ENCODE results near the gene DROSHA. TPM values are rescaled to one million over a fixed set of nuclear protein-coding genes. Genes with fewer than 3 reads are reported as not detected.

Gene DROSHA
- total RNA-seq, 2 experiments from 2014 or later: 84.3 to 94.4 TPM

GRCh38 chr5:31465291-31465690 lies 66.6 kb downstream of the DROSHA start:
- ChIA-PET CTCF (no interaction called here), POLR2A (no interaction called here)
- H3K36me3 Mint-ChIP-seq (ENCODE audit: low read depth): peaks cover 86% of the 10 kb centered on the region
- ATAC-seq (no peak), DNase-seq (no peak)
- peaks cover 23% of the 10 kb centered on the region for H3K9me3 Mint-ChIP-seq (ENCODE audit: low read depth)
- H3K27me3 Mint-ChIP-seq: no peaks in the 10 kb centered on the region
- H3K27ac Mint-ChIP-seq: no peak overlapping the region
- intact Hi-C loops (cut with DNase I, micrococcal nuclease): no loop called here
- no peak overlapping the region for H3K4me3 Mint-ChIP-seq
- no peaks in the 10 kb centered on the region for H3K4me1 Mint-ChIP-seq

DNA sequence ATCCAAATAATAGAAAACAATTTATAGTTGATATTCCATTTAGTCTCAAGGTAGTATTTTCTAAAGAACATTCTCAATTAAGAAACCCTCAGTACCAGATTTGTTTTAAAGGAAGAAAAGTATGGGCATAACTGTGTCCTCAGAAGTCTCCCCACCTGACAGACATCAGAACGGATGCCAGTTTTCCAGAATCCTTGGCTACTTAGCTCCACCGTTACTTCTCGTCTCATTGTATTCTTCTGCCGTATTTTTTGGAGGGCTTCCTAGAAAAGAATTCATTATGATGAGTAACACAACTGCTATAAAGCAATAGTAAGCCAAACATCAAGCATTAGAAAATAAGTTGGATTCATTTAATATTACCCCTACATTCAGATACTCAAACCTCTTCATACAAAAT lies 67.8 kb downstream of the DROSHA start:
- H3K4me1 Mint-ChIP-seq: no peaks in the 10 kb centered on the region

DNA sequence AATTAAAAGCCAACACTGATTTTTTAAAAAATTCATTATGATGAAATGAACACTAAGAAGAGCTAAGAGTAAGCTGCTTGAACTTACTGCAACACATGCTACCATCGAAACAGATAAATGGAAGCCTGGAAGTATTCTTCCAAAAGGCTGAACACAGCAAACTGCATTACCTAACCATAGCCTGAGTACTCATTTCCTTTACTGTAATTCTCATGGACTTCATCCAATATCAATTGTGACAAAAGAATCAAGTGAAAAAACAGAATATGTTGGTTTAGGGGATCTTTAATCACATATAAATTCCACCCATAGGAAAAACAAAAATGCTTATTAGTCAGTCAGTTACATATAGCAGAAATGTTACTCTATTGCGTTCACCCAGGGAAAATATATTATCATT lies 68.5 kb downstream of the DROSHA start:
- ChIA-PET POLR2A (no interaction called here), CTCF (interaction anchor here (1.0 kb wide), 1 partner anchor 33 kb away, joined by 3 read pairs; no protein-coding TSS in a partner anchor)
- Mint-ChIP-seq H3K27ac (no peak overlapping the region), H3K27me3 (no peaks in the 10 kb centered on the region), H3K9me3 (ENCODE audit: low read depth) (peaks cover 23% of the 10 kb centered on the region), H3K4me1 (no peaks in the 10 kb centered on the region), H3K36me3 (ENCODE audit: low read depth) (peaks cover 91% of the 10 kb centered on the region), H3K4me3 (no peak overlapping the region)
- no peak for DNase-seq
- intact Hi-C loops (cut with DNase I, micrococcal nuclease): no loop called here
- no peak for ATAC-seq

More for the DNA sequence above, 67.8 kb downstream of the DROSHA start:
- no peak overlapping the region for H3K4me3 Mint-ChIP-seq
- POLR2A ChIA-PET: no interaction called here
- H3K36me3 Mint-ChIP-seq (ENCODE audit: low read depth): peaks cover 92% of the 10 kb centered on the region
- intact Hi-C loops (cut with DNase I, micrococcal nuclease): no loop called here
- DNase-seq (no peak), ATAC-seq (no peak)
- no peaks in the 10 kb centered on the region for H3K27me3 Mint-ChIP-seq
- CTCF ChIA-PET: no interaction called here
- H3K27ac Mint-ChIP-seq: no peak overlapping the region
- peaks cover 23% of the 10 kb centered on the region for H3K9me3 Mint-ChIP-seq (ENCODE audit: low read depth)

- POLR2A ChIA-PET: no interaction called here
- peaks cover 31% of the 10 kb centered on the region for H3K9me3 Mint-ChIP-seq (ENCODE audit: low read depth)
- CTCF ChIA-PET: no interaction called here
- no peaks in the 10 kb centered on the region for H3K27me3 Mint-ChIP-seq
- ATAC-seq (no peak), DNase-seq (no peak)
- H3K4me3 Mint-ChIP-seq: no peak overlapping the region
- no peaks in the 10 kb centered on the region for H3K4me1 Mint-ChIP-seq
- H3K36me3 Mint-ChIP-seq (ENCODE audit: low read depth): peaks cover 86% of the 10 kb centered on the region
- intact Hi-C loops (cut with DNase I, micrococcal nuclease): no loop called here
- H3K27ac Mint-ChIP-seq: no peak overlapping the region
Observed at GRCh38 chr5:31459594-31459993, 72.3 kb downstream of the DROSHA start.

DNA sequence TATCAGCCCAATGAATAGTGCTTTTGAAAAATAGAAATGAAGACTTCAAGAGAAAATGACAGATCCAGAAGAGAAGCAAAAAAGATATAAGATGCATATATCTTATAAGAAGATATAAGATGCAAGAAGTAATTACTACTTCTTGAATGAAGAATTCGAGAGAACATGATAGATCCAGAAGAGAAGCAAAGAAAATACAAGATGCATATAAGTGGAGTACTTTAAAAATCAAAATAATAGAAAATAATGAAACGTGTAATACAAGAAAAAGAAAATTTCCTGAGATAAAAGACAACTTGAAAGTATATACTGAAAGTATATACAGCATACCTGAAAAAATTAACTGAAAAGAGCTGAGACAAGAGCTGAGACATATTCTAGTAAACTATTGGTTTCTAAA lies 76.7 kb downstream of the DROSHA start:
- Mint-ChIP-seq H3K27ac (no peak overlapping the region), H3K4me3 (no peak overlapping the region), H3K9me3 (ENCODE audit: low read depth) (peaks cover 15% of the 10 kb centered on the region), H3K4me1 (no peaks in the 10 kb centered on the region), H3K27me3 (no peaks in the 10 kb centered on the region), H3K36me3 (ENCODE audit: low read depth) (peaks cover 68% of the 10 kb centered on the region)
- POLR2A ChIA-PET: no interaction called here
- CTCF ChIA-PET: no interaction called here
- DNase-seq (no peak), ATAC-seq (no peak)
- intact Hi-C loops (cut with DNase I, micrococcal nuclease): no loop called here

GRCh38 chr5:31453522-31453921 lies 78.4 kb downstream of the DROSHA start:
- H3K9me3 Mint-ChIP-seq (ENCODE audit: low read depth): peaks cover 15% of the 10 kb centered on the region
- ChIA-PET POLR2A (no interaction called here), CTCF (interaction anchor here (0.5 to 0.7 kb wide), 2 partner anchors 41 to 276 kb away, joined by 3 read pairs; no protein-coding TSS in a partner anchor)
- DNase-seq: no peak
- H3K27me3 Mint-ChIP-seq: no peaks in the 10 kb centered on the region
- intact Hi-C loops (cut with DNase I, micrococcal nuclease): no loop called here
- H3K27ac Mint-ChIP-seq: no peak overlapping the region
- peaks cover 72% of the 10 kb centered on the region for H3K36me3 Mint-ChIP-seq (ENCODE audit: low read depth)
- no peak overlapping the region for H3K4me3 Mint-ChIP-seq
- ATAC-seq: no peak
- H3K4me1 Mint-ChIP-seq: no peaks in the 10 kb centered on the region

GRCh38 chr5:31452314-31452713 lies 79.6 kb downstream of the DROSHA start:
- Mint-ChIP-seq H3K4me1 (no peaks in the 10 kb centered on the region), H3K9me3 (ENCODE audit: low read depth) (peaks cover 12% of the 10 kb centered on the region), H3K36me3 (ENCODE audit: low read depth) (peaks cover 73% of the 10 kb centered on the region), H3K27me3 (no peaks in the 10 kb centered on the region), H3K4me3 (no peak overlapping the region), H3K27ac (no peak overlapping the region)
- intact Hi-C loops (cut with DNase I, micrococcal nuclease): no loop called here
- CTCF ChIA-PET: interaction anchor here (0.9 kb wide), 1 partner anchor 79 kb away, joined by 3 read pairs; the partner anchor contains the start of genes C5orf22 and DROSHA
- ATAC-seq (no peak), DNase-seq (no peak)
- POLR2A ChIA-PET: no interaction called here

DNA sequence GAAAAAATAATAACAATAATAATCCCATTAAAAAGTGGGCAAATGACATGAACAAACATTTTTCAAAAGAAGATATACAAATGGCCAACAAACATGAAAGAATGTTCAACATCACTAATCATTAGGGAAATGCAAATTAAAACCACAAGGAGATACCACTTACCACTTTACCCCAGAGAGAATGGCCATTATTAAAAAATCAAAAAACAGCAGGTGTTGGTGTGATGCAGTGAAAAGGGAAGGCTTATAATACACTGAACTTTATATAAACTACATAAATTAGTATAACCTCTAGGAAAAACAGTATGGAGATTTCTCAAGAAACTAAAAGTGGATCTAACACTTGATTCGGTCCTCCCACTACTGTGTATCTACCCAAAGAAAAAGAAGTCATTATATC lies 81.9 kb downstream of the DROSHA start:
- Mint-ChIP-seq H3K27ac (no peak overlapping the region), H3K9me3 (ENCODE audit: low read depth) (peaks cover under 1% of the 10 kb centered on the region), H3K4me3 (no peak overlapping the region), H3K27me3 (no peaks in the 10 kb centered on the region), H3K4me1 (no peaks in the 10 kb centered on the region), H3K36me3 (ENCODE audit: low read depth) (peaks cover 71% of the 10 kb centered on the region)
- no peak for ATAC-seq
- intact Hi-C loops (cut with DNase I, micrococcal nuclease): no loop called here
- POLR2A ChIA-PET: no interaction called here
- DNase-seq: no peak
- CTCF ChIA-PET: interaction anchor here (0.6 kb wide), 1 partner anchor 619 kb away, joined by 3 read pairs; no protein-coding TSS in a partner anchor

DNA sequence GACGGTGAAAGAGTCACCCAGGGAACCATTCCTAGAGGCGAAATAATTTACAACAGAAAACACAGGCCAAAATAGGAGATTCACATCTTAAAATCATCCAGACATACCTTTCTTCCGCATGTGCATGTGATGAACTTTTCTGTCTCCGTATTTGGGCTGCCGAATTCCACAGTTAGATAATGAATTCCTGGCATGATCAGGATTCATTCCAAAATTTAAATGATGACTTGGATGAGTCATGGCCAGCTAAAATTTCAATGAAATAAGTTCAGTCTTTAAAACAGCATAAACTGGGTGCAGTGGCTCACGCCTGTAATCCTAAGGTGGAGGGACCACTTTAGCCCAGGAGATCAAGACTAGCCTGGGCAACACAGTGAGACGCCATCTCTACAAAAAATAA lies 82.7 kb downstream of the DROSHA start:
- no peaks in the 10 kb centered on the region for H3K27me3 Mint-ChIP-seq
- no peaks in the 10 kb centered on the region for H3K9me3 Mint-ChIP-seq (ENCODE audit: low read depth)

GRCh38 chr5:31445041-31445600 lies 86.8 kb downstream of the DROSHA start:
- Mint-ChIP-seq H3K4me1 (peaks cover 3% of the 10 kb centered on the region), H3K36me3 (ENCODE audit: low read depth) (peaks cover 58% of the 10 kb centered on the region), H3K9me3 (ENCODE audit: low read depth) (no peaks in the 10 kb centered on the region), H3K27ac (no peak overlapping the region), H3K4me3 (no peak overlapping the region), H3K27me3 (no peaks in the 10 kb centered on the region)
- POLR2A ChIA-PET: no interaction called here
- ATAC-seq: no peak
- no peak for DNase-seq
- CTCF ChIA-PET: interaction anchor here (1.1 kb wide), 1 partner anchor 48 kb away, joined by 3 read pairs; no protein-coding TSS in a partner anchor
- intact Hi-C loops (cut with DNase I, micrococcal nuclease): no loop called here

More for the DNA sequence above, 82.7 kb downstream of the DROSHA start:
- ATAC-seq: no peak
- no peak for DNase-seq
- no peak overlapping the region for H3K4me3 Mint-ChIP-seq
- intact Hi-C loops (cut with DNase I, micrococcal nuclease): no loop called here
- H3K4me1 Mint-ChIP-seq: no peaks in the 10 kb centered on the region
- H3K36me3 Mint-ChIP-seq (ENCODE audit: low read depth): peaks cover 76% of the 10 kb centered on the region
- CTCF ChIA-PET: no interaction called here
- H3K27ac Mint-ChIP-seq: no peak overlapping the region
- POLR2A ChIA-PET: no interaction called here

DNA sequence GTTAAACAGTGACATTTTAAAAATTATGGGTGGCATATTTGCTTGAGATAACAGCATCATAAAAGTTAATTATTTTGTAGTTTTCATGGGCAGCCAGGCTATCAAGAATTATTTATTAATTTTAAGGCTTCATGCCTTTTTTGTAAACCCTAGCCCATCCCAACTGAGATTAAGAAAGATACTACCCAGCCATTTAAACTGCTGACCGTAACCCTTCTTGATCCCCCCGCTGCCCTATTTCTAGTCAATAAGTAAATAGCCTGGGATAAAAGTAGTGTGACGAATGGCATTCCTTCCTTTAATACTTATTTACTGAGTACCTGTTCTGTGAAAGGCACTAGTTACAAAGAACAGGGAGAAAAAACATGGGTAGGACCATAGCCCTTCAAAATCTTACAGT lies 88.3 kb downstream of the DROSHA start:
- ChIA-PET POLR2A (no interaction called here), CTCF (interaction anchor here (0.7 kb wide), 1 partner anchor 19 kb away, joined by 3 read pairs; no protein-coding TSS in a partner anchor)
- no peak for DNase-seq
- intact Hi-C loops (cut with DNase I, micrococcal nuclease): no loop called here
- no peak overlapping the region for H3K4me3 Mint-ChIP-seq
- no peak overlapping the region for H3K27ac Mint-ChIP-seq
- H3K27me3 Mint-ChIP-seq: no peaks in the 10 kb centered on the region
- no peak for ATAC-seq
- no peaks in the 10 kb centered on the region for H3K9me3 Mint-ChIP-seq (ENCODE audit: low read depth)
- H3K36me3 Mint-ChIP-seq (ENCODE audit: low read depth): peaks cover 48% of the 10 kb centered on the region
- peaks cover 3% of the 10 kb centered on the region for H3K4me1 Mint-ChIP-seq

DNA sequence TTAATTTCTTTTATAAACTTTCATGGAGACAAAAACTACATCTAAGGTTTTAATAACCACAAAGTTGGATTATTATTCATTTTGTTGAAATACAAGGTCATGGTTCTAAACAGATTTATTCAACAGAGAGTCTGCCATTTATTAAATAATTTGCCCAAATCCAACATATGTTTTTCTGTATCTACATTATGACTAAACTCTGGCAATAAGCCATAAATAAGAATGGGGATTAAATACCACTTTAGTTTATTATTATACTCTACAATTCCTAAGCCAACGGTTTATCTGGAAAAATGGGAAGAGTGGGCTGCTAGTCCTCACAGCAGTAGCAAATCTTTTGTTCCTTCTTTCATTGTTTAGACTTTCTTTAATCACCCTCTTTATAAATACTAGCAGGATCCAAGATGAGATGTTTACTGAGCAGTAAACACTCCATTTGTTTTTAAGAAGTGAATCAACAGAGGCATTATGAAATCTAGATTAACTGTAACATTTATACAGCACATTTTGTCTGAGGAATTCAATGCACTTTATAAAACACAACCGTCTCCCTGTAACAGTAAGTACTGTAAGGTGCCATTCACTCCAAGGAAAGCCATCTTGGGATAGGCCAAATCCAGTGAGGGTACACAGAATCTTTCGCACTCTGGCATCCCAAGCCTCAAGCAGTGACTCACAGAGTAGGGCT lies 89.7 kb downstream of the DROSHA start:
- DNase-seq: no peak
- ChIA-PET CTCF (no interaction called here), POLR2A (no interaction called here)
- Mint-ChIP-seq H3K27me3 (no peaks in the 10 kb centered on the region), H3K36me3 (ENCODE audit: low read depth) (peaks cover 45% of the 10 kb centered on the region), H3K4me1 (peaks cover 3% of the 10 kb centered on the region), H3K27ac (no peak overlapping the region), H3K9me3 (ENCODE audit: low read depth) (no peaks in the 10 kb centered on the region), H3K4me3 (no peak overlapping the region)
- ATAC-seq: no peak
- intact Hi-C loops (cut with DNase I, micrococcal nuclease): no loop called here
